ENCODE data around the gene RAD52. TPM values are rescaled to one million over a fixed set of nuclear protein-coding genes. Genes with fewer than 3 reads are reported as not detected.

Gene RAD52
- total RNA-seq, 1 donor from 2014 or later, result 4.2 TPM

GRCh38 chr12:870378-870777 is 79.1 kb downstream of the RAD52 start:
- DNase-seq (ENCODE audit: low read depth in 2 of 2), result no peak

GRCh38 chr12:868722-869121 is 80.8 kb downstream of the RAD52 start:
- no peak for DNase-seq (ENCODE audit: low read depth in 2 of 2)

DNA sequence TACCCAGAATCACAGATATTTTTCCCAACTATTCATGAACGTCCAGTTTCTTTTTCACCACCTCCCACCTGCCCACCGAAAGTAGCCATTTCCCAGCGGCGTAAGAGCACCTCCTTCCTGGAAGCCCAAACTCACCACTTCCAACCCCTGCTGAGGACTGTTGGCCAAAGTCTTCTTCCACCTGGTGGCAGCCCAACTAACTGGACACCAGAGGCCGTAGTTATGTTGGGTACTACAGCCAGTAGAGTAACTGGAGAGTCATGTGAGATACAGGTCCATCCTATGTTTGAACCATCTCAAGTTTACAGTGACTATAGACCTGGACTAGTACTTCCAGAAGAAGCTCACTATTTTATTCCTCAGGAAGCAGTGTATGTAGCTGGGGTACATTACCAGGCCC is 81.6 kb downstream of the RAD52 start:
- DNase-seq (ENCODE audit: low read depth in 2 of 2), result no peak

- no peak for DNase-seq (ENCODE audit: low read depth in 2 of 2)
Measured at GRCh38 chr12:865614-866013, 83.9 kb downstream of the RAD52 start.

DNA sequence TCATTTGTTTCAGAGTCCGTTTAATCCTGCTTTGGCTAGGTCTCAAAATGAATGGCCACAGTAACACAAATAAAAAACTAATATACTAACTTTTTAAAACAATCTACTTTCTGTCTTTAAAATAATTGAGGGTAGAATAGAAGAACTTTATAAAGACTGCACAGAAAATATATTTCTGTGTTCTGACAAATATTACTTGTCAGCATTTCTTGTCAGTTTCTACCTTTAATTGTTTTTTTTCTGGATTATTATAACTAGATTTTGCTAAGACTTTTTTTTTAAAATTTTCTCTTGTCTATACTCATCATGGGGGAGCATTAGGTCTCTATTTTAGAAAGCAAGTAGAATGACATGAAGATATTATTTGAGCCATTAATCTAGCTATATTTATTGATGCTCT is 86.2 kb downstream of the RAD52 start:
- no peak for DNase-seq (ENCODE audit: low read depth in 2 of 2)

DNA sequence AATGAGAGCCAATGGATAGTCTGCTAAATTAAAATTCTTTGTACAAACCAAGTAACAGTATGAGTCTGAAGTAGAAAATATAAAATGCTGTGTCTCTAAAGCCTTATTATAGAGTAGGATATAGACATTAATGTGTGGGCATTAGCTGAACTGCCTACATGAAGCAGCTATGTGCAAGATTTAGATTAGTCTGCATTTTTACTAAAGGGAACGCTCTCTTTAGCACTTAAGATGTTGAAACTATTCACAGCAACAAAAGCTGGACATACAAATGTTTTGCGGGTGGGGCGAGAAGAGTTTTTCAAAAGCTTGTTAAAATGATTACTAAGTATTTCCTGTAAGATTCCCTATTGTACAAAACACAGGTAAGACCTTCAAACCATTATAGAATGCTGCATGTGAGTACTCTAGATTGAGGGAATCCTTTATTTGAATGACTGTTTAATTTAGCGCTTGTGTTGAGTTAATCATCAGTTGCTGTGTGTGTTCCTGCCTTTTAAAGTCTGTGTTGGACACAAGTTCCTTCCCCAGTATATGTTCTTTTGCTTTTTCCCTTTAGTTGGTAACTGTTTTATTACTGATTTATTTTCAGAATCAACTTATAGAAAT is 87.1 kb downstream of the RAD52 start:
- DNase-seq (ENCODE audit: low read depth in 2 of 2), result no peak

Other genes with a start within 250 kb of the RAD52 start
- 97.7 and 185 TPM in 2 replicates for gene WNK1, start 197.1 kb downstream of the RAD52 start, total RNA-seq
- 18.4 and 29.2 TPM in 2 replicates for gene ERC1, start 41.5 kb upstream of the RAD52 start, total RNA-seq